GM23338 (cell line): ENCODE measurements around the gene TMPRSS5. TPM values are rescaled to one million over a fixed set of nuclear protein-coding genes. Genes with fewer than 3 reads are reported as not detected.

Experiments
- ATAC-seq: fragments of 200-7000 bp; cut with Tn5 transposase; 3 replicates; pipeline ENCODE4 v1.9.1; 2020
- DNase-seq: peaks from one replicate; pipeline ENCODE4 v3.0.0-alpha.2; 2015; ENCODE audit warnings: low spot score
- H2AFZ ChIP-seq: fragments of 200-600 bp; sonication (generic); 2 replicates; pipeline ENCODE4 v1.8.0; 2016; ENCODE audit warnings: antibody characterized with exemption, mild to moderate bottlenecking, moderate library complexity
- H3F3A ChIP-seq: fragments of 200-600 bp; sonication (generic); replicated peaks from 2 replicates; pipeline ENCODE4 v1.8.0; 2017; ENCODE audit warnings: antibody characterized with exemption, mixed run types, low read depth
- H3K27ac ChIP-seq: fragments of 200-600 bp; sonication (generic); 2 replicates; pipeline ENCODE4 v1.6.1; 2016; ENCODE audit warnings: low read depth
- H3K27me3 ChIP-seq: fragments of 200-600 bp; sonication (generic); 2 replicates; pipeline ENCODE4 v1.8.0; 2016; ENCODE audit warnings: mild to moderate bottlenecking, mixed run types, moderate library complexity; ENCODE audit not compliant: insufficient read depth
- H3K36me3 ChIP-seq: fragments of 200-600 bp; sonication (generic); 2 replicates; pipeline ENCODE4 v1.8.0; 2016; ENCODE audit warnings: mild to moderate bottlenecking; ENCODE audit not compliant: insufficient read depth
- H3K4me1 ChIP-seq: fragments of 200-600 bp; sonication (generic); 2 replicates; pipeline ENCODE4 v1.8.0; 2016; ENCODE audit warnings: mild to moderate bottlenecking, moderate library complexity; ENCODE audit not compliant: insufficient read depth
- H3K4me2 ChIP-seq: fragments of 200-600 bp; sonication (generic); 2 replicates; pipeline ENCODE4 v1.7.1; 2017; ENCODE audit warnings: mixed run types
- H3K4me3 ChIP-seq: fragments of 200-600 bp; sonication (generic); 2 replicates; pipeline ENCODE4 v1.6.1; 2016; ENCODE audit warnings: mixed run types
- H3K79me2 ChIP-seq: fragments of 200-600 bp; sonication (generic); replicated peaks from 2 replicates; pipeline ENCODE4 v1.8.0; 2017; ENCODE audit warnings: mild to moderate bottlenecking; ENCODE audit not compliant: insufficient read depth
- H3K9me2 ChIP-seq: fragments of 200-600 bp; sonication (generic); 2 replicates; pipeline ENCODE4 v1.8.0; 2017; ENCODE audit not compliant: insufficient read depth
- H4K20me1 ChIP-seq: fragments of 200-600 bp; sonication (generic); replicated peaks from 2 replicates; pipeline ENCODE4 v1.8.0; 2017; ENCODE audit warnings: mild to moderate bottlenecking; ENCODE audit not compliant: insufficient read depth
- H3K27ac Mint-ChIP-seq: 2 replicates; pipeline ENCODE4 v1.8.0; 2020; ENCODE audit warnings: inconsistent platforms, mild to moderate bottlenecking, moderate library complexity, mixed read lengths
- H3K27me3 Mint-ChIP-seq: 3 replicates; pipeline ENCODE4 v1.8.0; 2022; ENCODE audit warnings: low read depth, mild to moderate bottlenecking, moderate library complexity, mixed read lengths, inconsistent platforms; ENCODE audit not compliant: insufficient read depth, poor library complexity
- H3K36me3 Mint-ChIP-seq: 3 replicates; pipeline ENCODE4 v1.8.0; 2021; ENCODE audit warnings: low read depth, mild to moderate bottlenecking, inconsistent platforms, moderate library complexity, mixed read lengths
- H3K4me1 Mint-ChIP-seq: 3 replicates; pipeline ENCODE4 v1.8.0; 2020; ENCODE audit warnings: mild to moderate bottlenecking, inconsistent platforms, mixed read lengths
- H3K4me3 Mint-ChIP-seq: 3 replicates; pipeline ENCODE4 v1.8.0; 2021; ENCODE audit warnings: moderate library complexity, mild to moderate bottlenecking, inconsistent platforms, mixed read lengths
- H3K9me3 Mint-ChIP-seq: 3 replicates; pipeline ENCODE4 v1.8.0; 2020; ENCODE audit warnings: moderate library complexity, mild to moderate bottlenecking, inconsistent platforms, mixed read lengths
- CREB1 ChIP-seq: fragments of 250-450 bp; sonication (Bioruptor Pico); IDR thresholded peaks from 2 replicates; pipeline ENCODE4 v1.5.0; 2020; ENCODE audit warnings: low read depth, mild to moderate bottlenecking, moderate library complexity
- EZH2 ChIP-seq: fragments of 200-600 bp; sonication (generic); IDR thresholded peaks from one replicate; pipeline ENCODE4 v1.8.0; 2017; ENCODE audit warnings: antibody characterized with exemption, mild to moderate bottlenecking, low read depth; ENCODE audit not compliant: unreplicated experiment
- EZH2phosphoT487 ChIP-seq: fragments of 200-600 bp; sonication (generic); IDR thresholded peaks from one replicate; pipeline ENCODE4 v1.8.1; 2018; ENCODE audit warnings: antibody characterized with exemption; ENCODE audit not compliant: unreplicated experiment
- JUNB ChIP-seq: IDR thresholded peaks from one replicate; pipeline ENCODE4 v1.6.1; 2016; ENCODE audit warnings: antibody characterized with exemption; ENCODE audit not compliant: unreplicated experiment
- NANOG ChIP-seq: IDR thresholded peaks from 2 replicates; pipeline ENCODE4 v1.6.1; 2016; ENCODE audit warnings: antibody characterized with exemption, borderline replicate concordance
- POLR2AphosphoS5 ChIP-seq: IDR thresholded peaks from 2 replicates; pipeline ENCODE4 v1.6.1; 2016; ENCODE audit warnings: antibody characterized with exemption, low read depth
- STAT1 ChIP-seq: IDR thresholded peaks from one replicate; pipeline ENCODE4 v1.6.1; 2016; ENCODE audit warnings: antibody characterized with exemption; ENCODE audit not compliant: unreplicated experiment
- ZNF114 ChIP-seq: fragments of 250-450 bp; sonication (Bioruptor Pico); IDR thresholded peaks from 2 replicates; pipeline ENCODE4 v1.5.0; 2020; ENCODE audit warnings: mild to moderate bottlenecking, moderate library complexity
- ZNF331 ChIP-seq: fragments of 250-450 bp; sonication (Bioruptor Pico); IDR thresholded peaks from 2 replicates; pipeline ENCODE4 v1.5.0; 2020; ENCODE audit warnings: low read depth, mild to moderate bottlenecking, moderate library complexity
- polyA plus RNA-seq: library from polyadenylated mRNA; unstranded; fragments of >200 nt; fragmentation: Nextera tagmentation; extraction: Ambion mirVana; gene quantifications from 2 replicates; pipeline ENCODE4 v1.2.1, GENCODE V29; 2016
- total RNA-seq: library from RNA; depleted of rRNA; stranded (reverse); fragments of >200 nt; shearing (Covaris generic); gene quantifications from 2 replicates; pipeline ENCODE4 v1.2.3, GENCODE V29; 2014
- TF ChIP-seq, protein P1 (sequence below): fragments of 250-450 bp; sonication (Bioruptor Pico); IDR thresholded peaks from 2 replicates; pipeline ENCODE4 v1.5.0; 2020; ENCODE audit warnings: mild to moderate bottlenecking, moderate library complexity
- TF ChIP-seq, protein P2 (sequence below), 2 experiments: fragments of 200-600 bp in 1 of 2; sonication (generic) in 1 of 2; conservative IDR thresholded peaks; 2 replicates each; pipeline versions ENCODE4 v1.5.1 to v1.6.1; 2016 to 2017; ENCODE audit warnings: antibody characterized with exemption in 2 of 2, low read depth in 2 of 2, mild to moderate bottlenecking in 2 of 2, moderate library complexity in 1 of 2
- TF ChIP-seq, protein P3 (sequence below): IDR thresholded peaks from one replicate; pipeline ENCODE4 v1.6.1; 2018; ENCODE audit warnings: antibody characterized with exemption; ENCODE audit not compliant: unreplicated experiment
- TF ChIP-seq, protein P4 (sequence below): IDR thresholded peaks from 2 replicates; pipeline ENCODE4 v1.6.1; 2016; ENCODE audit warnings: antibody characterized with exemption

The TMPRSS5 gene
- total and polyA plus RNA-seq, 2 experiments from 2014 or later, result not detected

DNA sequence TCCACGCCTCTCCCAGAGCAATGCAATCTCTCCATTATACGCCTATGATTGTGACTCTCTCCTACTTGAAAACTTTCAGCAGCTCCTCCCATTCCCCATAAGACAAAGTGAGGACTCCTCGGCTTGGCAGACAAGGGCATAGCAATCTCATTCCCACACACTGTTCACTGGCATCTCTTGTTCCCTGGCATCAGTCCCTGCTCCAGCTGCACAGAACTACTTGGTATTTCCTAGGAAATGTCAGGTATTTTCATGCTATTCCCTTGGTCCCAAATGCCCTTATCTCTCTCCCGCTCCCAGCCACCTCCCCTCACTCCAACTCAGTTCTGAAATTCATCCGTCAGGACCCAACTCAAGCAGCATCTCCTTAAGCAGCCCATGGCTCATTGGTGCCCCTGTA lies 28.4 kb downstream of the TMPRSS5 start:
- no peak overlapping the region for H2AFZ ChIP-seq
- Mint-ChIP-seq H3K4me3 (no peak overlapping the region), H3K27ac (no peak overlapping the region), H3K27me3 (peaks cover 5% of the 10 kb centered on the region), H3K9me3 (no peaks in the 10 kb centered on the region), H3K4me1 (peaks cover 18% of the 10 kb centered on the region), H3K36me3 (no peaks in the 10 kb centered on the region)
- ATAC-seq (no peak), DNase-seq (no peak)
- H3K27me3 ChIP-seq, result no peaks in the 10 kb centered on the region
- H4K20me1 ChIP-seq, result no peaks in the 10 kb centered on the region
- H3K27ac ChIP-seq, result no peak overlapping the region
- TF ChIP-seq JUNB (no peak), ZNF331 (no peak), EZH2 (no peak), STAT1 (no peak), EZH2phosphoT487 (no peak), ZNF114 (CRISPR knock-in tag) (no peak), POLR2AphosphoS5 (no peak), NANOG (no peak), CREB1 (CRISPR knock-in tag) (no peak)
- TF ChIP-seq, protein P1, sequence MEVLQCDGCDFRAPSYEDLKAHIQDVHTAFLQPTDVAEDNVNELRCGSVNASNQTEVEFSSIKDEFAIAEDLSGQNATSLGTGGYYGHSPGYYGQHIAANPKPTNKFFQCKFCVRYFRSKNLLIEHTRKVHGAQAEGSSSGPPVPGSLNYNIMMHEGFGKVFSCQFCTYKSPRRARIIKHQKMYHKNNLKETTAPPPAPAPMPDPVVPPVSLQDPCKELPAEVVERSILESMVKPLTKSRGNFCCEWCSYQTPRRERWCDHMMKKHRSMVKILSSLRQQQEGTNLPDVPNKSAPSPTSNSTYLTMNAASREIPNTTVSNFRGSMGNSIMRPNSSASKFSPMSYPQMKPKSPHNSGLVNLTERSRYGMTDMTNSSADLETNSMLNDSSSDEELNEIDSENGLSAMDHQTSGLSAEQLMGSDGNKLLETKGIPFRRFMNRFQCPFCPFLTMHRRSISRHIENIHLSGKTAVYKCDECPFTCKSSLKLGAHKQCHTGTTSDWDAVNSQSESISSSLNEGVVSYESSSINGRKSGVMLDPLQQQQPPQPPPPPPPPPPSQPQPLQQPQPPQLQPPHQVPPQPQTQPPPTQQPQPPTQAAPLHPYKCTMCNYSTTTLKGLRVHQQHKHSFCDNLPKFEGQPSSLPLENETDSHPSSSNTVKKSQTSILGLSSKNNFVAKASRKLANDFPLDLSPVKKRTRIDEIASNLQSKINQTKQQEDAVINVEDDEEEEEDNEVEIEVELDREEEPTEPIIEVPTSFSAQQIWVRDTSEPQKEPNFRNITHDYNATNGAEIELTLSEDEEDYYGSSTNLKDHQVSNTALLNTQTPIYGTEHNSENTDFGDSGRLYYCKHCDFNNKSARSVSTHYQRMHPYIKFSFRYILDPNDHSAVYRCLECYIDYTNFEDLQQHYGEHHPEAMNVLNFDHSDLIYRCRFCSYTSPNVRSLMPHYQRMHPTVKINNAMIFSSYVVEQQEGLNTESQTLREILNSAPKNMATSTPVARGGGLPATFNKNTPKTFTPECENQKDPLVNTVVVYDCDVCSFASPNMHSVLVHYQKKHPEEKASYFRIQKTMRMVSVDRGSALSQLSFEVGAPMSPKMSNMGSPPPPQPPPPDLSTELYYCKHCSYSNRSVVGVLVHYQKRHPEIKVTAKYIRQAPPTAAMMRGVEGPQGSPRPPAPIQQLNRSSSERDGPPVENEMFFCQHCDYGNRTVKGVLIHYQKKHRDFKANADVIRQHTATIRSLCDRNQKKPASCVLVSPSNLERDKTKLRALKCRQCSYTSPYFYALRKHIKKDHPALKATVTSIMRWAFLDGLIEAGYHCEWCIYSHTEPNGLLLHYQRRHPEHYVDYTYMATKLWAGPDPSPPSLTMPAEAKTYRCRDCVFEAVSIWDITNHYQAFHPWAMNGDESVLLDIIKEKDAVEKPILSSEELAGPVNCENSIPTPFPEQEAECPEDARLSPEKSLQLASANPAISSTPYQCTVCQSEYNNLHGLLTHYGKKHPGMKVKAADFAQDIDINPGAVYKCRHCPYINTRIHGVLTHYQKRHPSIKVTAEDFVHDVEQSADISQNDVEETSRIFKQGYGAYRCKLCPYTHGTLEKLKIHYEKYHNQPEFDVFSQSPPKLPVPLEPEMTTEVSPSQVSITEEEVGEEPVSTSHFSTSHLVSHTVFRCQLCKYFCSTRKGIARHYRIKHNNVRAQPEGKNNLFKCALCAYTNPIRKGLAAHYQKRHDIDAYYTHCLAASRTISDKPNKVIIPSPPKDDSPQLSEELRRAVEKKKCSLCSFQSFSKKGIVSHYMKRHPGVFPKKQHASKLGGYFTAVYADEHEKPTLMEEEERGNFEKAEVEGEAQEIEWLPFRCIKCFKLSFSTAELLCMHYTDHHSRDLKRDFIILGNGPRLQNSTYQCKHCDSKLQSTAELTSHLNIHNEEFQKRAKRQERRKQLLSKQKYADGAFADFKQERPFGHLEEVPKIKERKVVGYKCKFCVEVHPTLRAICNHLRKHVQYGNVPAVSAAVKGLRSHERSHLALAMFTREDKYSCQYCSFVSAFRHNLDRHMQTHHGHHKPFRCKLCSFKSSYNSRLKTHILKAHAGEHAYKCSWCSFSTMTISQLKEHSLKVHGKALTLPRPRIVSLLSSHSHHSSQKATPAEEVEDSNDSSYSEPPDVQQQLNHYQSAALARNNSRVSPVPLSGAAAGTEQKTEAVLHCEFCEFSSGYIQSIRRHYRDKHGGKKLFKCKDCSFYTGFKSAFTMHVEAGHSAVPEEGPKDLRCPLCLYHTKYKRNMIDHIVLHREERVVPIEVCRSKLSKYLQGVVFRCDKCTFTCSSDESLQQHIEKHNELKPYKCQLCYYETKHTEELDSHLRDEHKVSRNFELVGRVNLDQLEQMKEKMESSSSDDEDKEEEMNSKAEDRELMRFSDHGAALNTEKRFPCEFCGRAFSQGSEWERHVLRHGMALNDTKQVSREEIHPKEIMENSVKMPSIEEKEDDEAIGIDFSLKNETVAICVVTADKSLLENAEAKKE (CRISPR knock-in tag), result no peak
- TF ChIP-seq, protein P2, sequence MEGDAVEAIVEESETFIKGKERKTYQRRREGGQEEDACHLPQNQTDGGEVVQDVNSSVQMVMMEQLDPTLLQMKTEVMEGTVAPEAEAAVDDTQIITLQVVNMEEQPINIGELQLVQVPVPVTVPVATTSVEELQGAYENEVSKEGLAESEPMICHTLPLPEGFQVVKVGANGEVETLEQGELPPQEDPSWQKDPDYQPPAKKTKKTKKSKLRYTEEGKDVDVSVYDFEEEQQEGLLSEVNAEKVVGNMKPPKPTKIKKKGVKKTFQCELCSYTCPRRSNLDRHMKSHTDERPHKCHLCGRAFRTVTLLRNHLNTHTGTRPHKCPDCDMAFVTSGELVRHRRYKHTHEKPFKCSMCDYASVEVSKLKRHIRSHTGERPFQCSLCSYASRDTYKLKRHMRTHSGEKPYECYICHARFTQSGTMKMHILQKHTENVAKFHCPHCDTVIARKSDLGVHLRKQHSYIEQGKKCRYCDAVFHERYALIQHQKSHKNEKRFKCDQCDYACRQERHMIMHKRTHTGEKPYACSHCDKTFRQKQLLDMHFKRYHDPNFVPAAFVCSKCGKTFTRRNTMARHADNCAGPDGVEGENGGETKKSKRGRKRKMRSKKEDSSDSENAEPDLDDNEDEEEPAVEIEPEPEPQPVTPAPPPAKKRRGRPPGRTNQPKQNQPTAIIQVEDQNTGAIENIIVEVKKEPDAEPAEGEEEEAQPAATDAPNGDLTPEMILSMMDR (conservative IDR thresholded peaks at IDR 0.05; ENCODE audit: low read depth in 2 of 2), result no peak
- TF ChIP-seq, protein P3, sequence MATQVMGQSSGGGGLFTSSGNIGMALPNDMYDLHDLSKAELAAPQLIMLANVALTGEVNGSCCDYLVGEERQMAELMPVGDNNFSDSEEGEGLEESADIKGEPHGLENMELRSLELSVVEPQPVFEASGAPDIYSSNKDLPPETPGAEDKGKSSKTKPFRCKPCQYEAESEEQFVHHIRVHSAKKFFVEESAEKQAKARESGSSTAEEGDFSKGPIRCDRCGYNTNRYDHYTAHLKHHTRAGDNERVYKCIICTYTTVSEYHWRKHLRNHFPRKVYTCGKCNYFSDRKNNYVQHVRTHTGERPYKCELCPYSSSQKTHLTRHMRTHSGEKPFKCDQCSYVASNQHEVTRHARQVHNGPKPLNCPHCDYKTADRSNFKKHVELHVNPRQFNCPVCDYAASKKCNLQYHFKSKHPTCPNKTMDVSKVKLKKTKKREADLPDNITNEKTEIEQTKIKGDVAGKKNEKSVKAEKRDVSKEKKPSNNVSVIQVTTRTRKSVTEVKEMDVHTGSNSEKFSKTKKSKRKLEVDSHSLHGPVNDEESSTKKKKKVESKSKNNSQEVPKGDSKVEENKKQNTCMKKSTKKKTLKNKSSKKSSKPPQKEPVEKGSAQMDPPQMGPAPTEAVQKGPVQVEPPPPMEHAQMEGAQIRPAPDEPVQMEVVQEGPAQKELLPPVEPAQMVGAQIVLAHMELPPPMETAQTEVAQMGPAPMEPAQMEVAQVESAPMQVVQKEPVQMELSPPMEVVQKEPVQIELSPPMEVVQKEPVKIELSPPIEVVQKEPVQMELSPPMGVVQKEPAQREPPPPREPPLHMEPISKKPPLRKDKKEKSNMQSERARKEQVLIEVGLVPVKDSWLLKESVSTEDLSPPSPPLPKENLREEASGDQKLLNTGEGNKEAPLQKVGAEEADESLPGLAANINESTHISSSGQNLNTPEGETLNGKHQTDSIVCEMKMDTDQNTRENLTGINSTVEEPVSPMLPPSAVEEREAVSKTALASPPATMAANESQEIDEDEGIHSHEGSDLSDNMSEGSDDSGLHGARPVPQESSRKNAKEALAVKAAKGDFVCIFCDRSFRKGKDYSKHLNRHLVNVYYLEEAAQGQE, result no peak
- TF ChIP-seq, protein P4, sequence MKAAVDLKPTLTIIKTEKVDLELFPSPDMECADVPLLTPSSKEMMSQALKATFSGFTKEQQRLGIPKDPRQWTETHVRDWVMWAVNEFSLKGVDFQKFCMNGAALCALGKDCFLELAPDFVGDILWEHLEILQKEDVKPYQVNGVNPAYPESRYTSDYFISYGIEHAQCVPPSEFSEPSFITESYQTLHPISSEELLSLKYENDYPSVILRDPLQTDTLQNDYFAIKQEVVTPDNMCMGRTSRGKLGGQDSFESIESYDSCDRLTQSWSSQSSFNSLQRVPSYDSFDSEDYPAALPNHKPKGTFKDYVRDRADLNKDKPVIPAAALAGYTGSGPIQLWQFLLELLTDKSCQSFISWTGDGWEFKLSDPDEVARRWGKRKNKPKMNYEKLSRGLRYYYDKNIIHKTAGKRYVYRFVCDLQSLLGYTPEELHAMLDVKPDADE, result no peak
- no peaks in the 10 kb centered on the region for H3K4me1 ChIP-seq
- no peaks in the 10 kb centered on the region for H3K79me2 ChIP-seq
- no peak overlapping the region for H3K4me2 ChIP-seq
- no peaks in the 10 kb centered on the region; the same call in 1 of the 2 replicates for H3K36me3 ChIP-seq
- no peak overlapping the region for H3K4me3 ChIP-seq
- H3K9me2 ChIP-seq, result no peaks in the 10 kb centered on the region; the same call in 1 of the 2 replicates
- H3F3A ChIP-seq, result no peaks in the 10 kb centered on the region
